SK-N-SH treated with all-trans-retinoic acid at 6 μM for 48 hours (cell line): ENCODE results near the gene CRYBG1.

Source experiments
- ATAC-seq: fragments of 200-7000 bp; cut with Tn5 transposase; 3 replicates; pipeline ENCODE4 v1.9.1; 2020; ENCODE audit warnings: mild to moderate bottlenecking, moderate library complexity
- ARNTL ChIP-seq: fragments of 450-650 bp; formaldehyde crosslinking; IDR thresholded peaks from 2 replicates; pipeline ENCODE4 v1.5.0; 2020; ENCODE audit warnings: low read depth, mild to moderate bottlenecking, moderate library complexity, borderline replicate concordance
- BACH2 ChIP-seq: fragments of 250-450 bp; sonication (Bioruptor Pico); IDR thresholded peaks from 2 replicates; pipeline ENCODE4 v1.9.0; 2021; ENCODE audit warnings: mild to moderate bottlenecking, borderline replicate concordance
- CSDC2 ChIP-seq: fragments of 250-450 bp; sonication (Bioruptor Pico); IDR thresholded peaks from 2 replicates; pipeline ENCODE4 v1.5.0; 2020; ENCODE audit warnings: mild to moderate bottlenecking, moderate library complexity
- ESRRG ChIP-seq: fragments of 250-450 bp; sonication (Bioruptor Pico); IDR thresholded peaks from 2 replicates; pipeline ENCODE4 v1.6.1; 2021; ENCODE audit warnings: mild to moderate bottlenecking
- GLIS3 ChIP-seq: fragments of 250-450 bp; sonication (Bioruptor Pico); IDR thresholded peaks from 2 replicates; pipeline ENCODE4 v1.5.0; 2020; ENCODE audit warnings: mild to moderate bottlenecking, moderate library complexity
- ISL1 ChIP-seq: fragments of 250-450 bp; sonication (Bioruptor Pico); IDR thresholded peaks from 2 replicates; pipeline ENCODE4 v2.1.2; 2022; ENCODE audit warnings: mild to moderate bottlenecking, moderate library complexity
- PPARA ChIP-seq: fragments of 250-450 bp; sonication (Bioruptor Pico); IDR thresholded peaks from 2 replicates; pipeline ENCODE4 v1.5.0; 2020; ENCODE audit warnings: mild to moderate bottlenecking, borderline replicate concordance
- RARB ChIP-seq: fragments of 250-450 bp; sonication (Bioruptor Pico); IDR thresholded peaks from 2 replicates; pipeline ENCODE4 v1.8.0; 2021; ENCODE audit warnings: mild to moderate bottlenecking, moderate library complexity
- SNAI2 ChIP-seq: fragments of 250-450 bp; sonication (Bioruptor Pico); IDR thresholded peaks from 2 replicates; pipeline ENCODE4 v1.5.0; 2020; ENCODE audit warnings: mild to moderate bottlenecking, moderate library complexity
- TCF4 ChIP-seq: fragments of 250-450 bp; sonication (Bioruptor Pico); IDR thresholded peaks from 2 replicates; pipeline ENCODE4 v1.8.0; 2021; ENCODE audit warnings: mild to moderate bottlenecking, moderate library complexity, borderline replicate concordance
- TOX ChIP-seq: fragments of 250-450 bp; sonication (Bioruptor Pico); IDR thresholded peaks from 2 replicates; pipeline ENCODE4 v1.8.0; 2021; ENCODE audit warnings: mild to moderate bottlenecking, moderate library complexity, borderline replicate concordance
- ZC3H10 ChIP-seq: fragments of 250-450 bp; sonication (Bioruptor Pico); IDR thresholded peaks from 2 replicates; pipeline ENCODE4 v1.5.1; 2021; ENCODE audit warnings: mild to moderate bottlenecking, moderate library complexity
- ZFP30 ChIP-seq: fragments of 450-650 bp; formaldehyde crosslinking; IDR thresholded peaks from 2 replicates; pipeline ENCODE4 v1.5.0; 2022; ENCODE audit warnings: mild to moderate bottlenecking, moderate library complexity
- ZNF70 ChIP-seq: fragments of 450-650 bp; formaldehyde crosslinking; IDR thresholded peaks from 2 replicates; pipeline ENCODE4 v1.5.0; 2020; ENCODE audit warnings: mild to moderate bottlenecking, moderate library complexity
- TF ChIP-seq, protein P1 (sequence below): fragments of 250-450 bp; sonication (Bioruptor Pico); IDR thresholded peaks from 2 replicates; pipeline ENCODE4 v1.5.0; 2020; ENCODE audit warnings: mild to moderate bottlenecking, moderate library complexity
- TF ChIP-seq, protein P2 (sequence below): fragments of 250-450 bp; sonication (Bioruptor Pico); IDR thresholded peaks from 2 replicates; pipeline ENCODE4 v1.5.1; 2020; ENCODE audit warnings: low read depth, mild to moderate bottlenecking, moderate library complexity
- TF ChIP-seq, protein P3 (sequence below): fragments of 250-450 bp; sonication (Bioruptor Pico); IDR thresholded peaks from 2 replicates; pipeline ENCODE4 v1.8.0; 2020; ENCODE audit warnings: mild to moderate bottlenecking, moderate library complexity, borderline replicate concordance
- TF ChIP-seq, protein P4 (sequence below): fragments of 250-450 bp; sonication (Bioruptor Pico); IDR thresholded peaks from 2 replicates; pipeline ENCODE4 v1.8.0; 2021; ENCODE audit warnings: low read depth, mild to moderate bottlenecking, moderate library complexity, borderline replicate concordance
- TF ChIP-seq, protein P5 (sequence below): fragments of 250-450 bp; sonication (Bioruptor Pico); IDR thresholded peaks from 2 replicates; pipeline ENCODE4 v1.5.1; 2021; ENCODE audit warnings: mild to moderate bottlenecking, moderate library complexity

The CRYBG1 gene

DNA sequence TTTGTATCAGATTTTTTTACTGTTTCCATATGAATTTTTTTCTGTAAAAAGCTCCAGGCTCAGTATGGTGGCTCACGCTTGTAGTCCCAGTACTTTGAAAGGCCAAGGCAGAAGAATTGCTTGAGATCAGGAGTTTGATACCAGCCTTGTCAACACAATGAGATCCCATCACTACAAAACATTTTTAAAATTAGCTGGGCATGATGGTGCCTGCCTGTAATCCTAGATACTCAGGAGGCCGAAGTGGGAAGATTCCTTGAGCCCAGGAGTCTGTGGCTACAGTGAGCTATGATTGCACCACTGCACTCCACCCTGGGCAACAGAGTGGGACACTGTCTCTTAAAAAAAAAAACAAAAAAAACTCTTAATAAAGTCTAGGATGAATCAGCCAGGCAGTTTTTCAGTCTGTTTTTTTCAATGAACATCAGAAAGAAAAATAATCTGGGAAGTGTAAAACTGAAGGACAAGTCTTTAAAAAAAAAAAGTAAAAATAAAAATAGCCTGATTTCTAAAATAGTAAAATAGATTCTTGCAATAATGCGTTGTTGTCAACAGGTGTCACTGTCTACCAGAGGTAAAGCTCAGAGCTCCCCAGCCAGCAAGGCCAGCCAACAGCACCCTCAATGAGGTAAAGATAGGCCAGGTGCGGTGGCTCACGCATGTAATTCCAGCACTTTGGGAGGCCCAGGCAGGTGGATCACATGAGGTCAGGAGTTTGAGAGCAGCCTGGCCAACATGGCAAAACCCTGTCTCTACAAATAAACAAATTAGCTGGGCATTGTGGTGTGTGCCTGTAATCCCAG lies 25.7 kb upstream of the CRYBG1 start:
- peak; percentile 64 for ATAC-seq
- TF ChIP-seq ISL1: no peak
- TF ChIP-seq RARB (CRISPR knock-in tag): no peak
- no peak for TF ChIP-seq ESRRG (CRISPR knock-in tag)
- no peak for TF ChIP-seq ZNF70 (CRISPR knock-in tag)
- no peak for TF ChIP-seq PPARA (CRISPR knock-in tag)

- peak; percentile 99 for ATAC-seq
- peak; percentile 69 for TF ChIP-seq ISL1
- TF ChIP-seq ZC3H10 (CRISPR knock-in tag): no peak
- TF ChIP-seq, all 23 proteins: peak for 1
Observed at GRCh38 chr6:106339334-106340029, 21.0 kb upstream of the CRYBG1 start.

GRCh38 chr6:106347219-106347618 lies 13.3 kb upstream of the CRYBG1 start:
- TF ChIP-seq BACH2 (CRISPR knock-in tag) (no peak), ESRRG (CRISPR knock-in tag) (no peak), ZFP30 (CRISPR knock-in tag) (no peak), ISL1 (no peak), TCF4 (CRISPR knock-in tag) (no peak), CSDC2 (no peak), ZC3H10 (CRISPR knock-in tag) (no peak), ZNF70 (CRISPR knock-in tag) (no peak), GLIS3 (no peak), ARNTL (CRISPR knock-in tag) (no peak), PPARA (CRISPR knock-in tag) (no peak)
- TF ChIP-seq, protein P1, sequence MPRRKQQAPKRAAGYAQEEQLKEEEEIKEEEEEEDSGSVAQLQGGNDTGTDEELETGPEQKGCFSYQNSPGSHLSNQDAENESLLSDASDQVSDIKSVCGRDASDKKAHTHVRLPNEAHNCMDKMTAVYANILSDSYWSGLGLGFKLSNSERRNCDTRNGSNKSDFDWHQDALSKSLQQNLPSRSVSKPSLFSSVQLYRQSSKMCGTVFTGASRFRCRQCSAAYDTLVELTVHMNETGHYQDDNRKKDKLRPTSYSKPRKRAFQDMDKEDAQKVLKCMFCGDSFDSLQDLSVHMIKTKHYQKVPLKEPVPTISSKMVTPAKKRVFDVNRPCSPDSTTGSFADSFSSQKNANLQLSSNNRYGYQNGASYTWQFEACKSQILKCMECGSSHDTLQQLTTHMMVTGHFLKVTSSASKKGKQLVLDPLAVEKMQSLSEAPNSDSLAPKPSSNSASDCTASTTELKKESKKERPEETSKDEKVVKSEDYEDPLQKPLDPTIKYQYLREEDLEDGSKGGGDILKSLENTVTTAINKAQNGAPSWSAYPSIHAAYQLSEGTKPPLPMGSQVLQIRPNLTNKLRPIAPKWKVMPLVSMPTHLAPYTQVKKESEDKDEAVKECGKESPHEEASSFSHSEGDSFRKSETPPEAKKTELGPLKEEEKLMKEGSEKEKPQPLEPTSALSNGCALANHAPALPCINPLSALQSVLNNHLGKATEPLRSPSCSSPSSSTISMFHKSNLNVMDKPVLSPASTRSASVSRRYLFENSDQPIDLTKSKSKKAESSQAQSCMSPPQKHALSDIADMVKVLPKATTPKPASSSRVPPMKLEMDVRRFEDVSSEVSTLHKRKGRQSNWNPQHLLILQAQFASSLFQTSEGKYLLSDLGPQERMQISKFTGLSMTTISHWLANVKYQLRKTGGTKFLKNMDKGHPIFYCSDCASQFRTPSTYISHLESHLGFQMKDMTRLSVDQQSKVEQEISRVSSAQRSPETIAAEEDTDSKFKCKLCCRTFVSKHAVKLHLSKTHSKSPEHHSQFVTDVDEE (CRISPR knock-in tag): no peak
- TF ChIP-seq, protein P2, sequence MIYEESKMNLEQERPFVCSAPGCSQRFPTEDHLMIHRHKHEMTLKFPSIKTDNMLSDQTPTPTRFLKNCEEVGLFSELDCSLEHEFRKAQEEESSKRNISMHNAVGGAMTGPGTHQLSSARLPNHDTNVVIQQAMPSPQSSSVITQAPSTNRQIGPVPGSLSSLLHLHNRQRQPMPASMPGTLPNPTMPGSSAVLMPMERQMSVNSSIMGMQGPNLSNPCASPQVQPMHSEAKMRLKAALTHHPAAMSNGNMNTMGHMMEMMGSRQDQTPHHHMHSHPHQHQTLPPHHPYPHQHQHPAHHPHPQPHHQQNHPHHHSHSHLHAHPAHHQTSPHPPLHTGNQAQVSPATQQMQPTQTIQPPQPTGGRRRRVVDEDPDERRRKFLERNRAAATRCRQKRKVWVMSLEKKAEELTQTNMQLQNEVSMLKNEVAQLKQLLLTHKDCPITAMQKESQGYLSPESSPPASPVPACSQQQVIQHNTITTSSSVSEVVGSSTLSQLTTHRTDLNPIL (CRISPR knock-in tag): no peak
- TF ChIP-seq, protein P3, sequence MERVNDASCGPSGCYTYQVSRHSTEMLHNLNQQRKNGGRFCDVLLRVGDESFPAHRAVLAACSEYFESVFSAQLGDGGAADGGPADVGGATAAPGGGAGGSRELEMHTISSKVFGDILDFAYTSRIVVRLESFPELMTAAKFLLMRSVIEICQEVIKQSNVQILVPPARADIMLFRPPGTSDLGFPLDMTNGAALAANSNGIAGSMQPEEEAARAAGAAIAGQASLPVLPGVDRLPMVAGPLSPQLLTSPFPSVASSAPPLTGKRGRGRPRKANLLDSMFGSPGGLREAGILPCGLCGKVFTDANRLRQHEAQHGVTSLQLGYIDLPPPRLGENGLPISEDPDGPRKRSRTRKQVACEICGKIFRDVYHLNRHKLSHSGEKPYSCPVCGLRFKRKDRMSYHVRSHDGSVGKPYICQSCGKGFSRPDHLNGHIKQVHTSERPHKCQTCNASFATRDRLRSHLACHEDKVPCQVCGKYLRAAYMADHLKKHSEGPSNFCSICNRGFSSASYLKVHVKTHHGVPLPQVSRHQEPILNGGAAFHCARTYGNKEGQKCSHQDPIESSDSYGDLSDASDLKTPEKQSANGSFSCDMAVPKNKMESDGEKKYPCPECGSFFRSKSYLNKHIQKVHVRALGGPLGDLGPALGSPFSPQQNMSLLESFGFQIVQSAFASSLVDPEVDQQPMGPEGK: no peak
- no peak for ATAC-seq

GRCh38 chr6:106356378-106356777 lies 4.1 kb upstream of the CRYBG1 start:
- no peak for TF ChIP-seq PPARA (CRISPR knock-in tag)
- TF ChIP-seq, protein P4, sequence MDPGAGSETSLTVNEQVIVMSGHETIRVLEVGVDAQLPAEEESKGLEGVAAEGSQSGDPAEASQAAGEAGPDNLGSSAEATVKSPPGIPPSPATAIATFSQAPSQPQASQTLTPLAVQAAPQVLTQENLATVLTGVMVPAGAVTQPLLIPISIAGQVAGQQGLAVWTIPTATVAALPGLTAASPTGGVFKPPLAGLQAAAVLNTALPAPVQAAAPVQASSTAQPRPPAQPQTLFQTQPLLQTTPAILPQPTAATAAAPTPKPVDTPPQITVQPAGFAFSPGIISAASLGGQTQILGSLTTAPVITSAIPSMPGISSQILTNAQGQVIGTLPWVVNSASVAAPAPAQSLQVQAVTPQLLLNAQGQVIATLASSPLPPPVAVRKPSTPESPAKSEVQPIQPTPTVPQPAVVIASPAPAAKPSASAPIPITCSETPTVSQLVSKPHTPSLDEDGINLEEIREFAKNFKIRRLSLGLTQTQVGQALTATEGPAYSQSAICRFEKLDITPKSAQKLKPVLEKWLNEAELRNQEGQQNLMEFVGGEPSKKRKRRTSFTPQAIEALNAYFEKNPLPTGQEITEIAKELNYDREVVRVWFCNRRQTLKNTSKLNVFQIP: no peak
- TF ChIP-seq, all 23 proteins: peak for 0
- ATAC-seq: no peak

- peak; percentile 63 for ATAC-seq
- no peak for TF ChIP-seq ZNF70 (CRISPR knock-in tag)
- TF ChIP-seq ARNTL (CRISPR knock-in tag): no peak
- no peak for TF ChIP-seq BACH2 (CRISPR knock-in tag)
- TF ChIP-seq, protein P2 (CRISPR knock-in tag): no peak
- TF ChIP-seq SNAI2 (CRISPR knock-in tag): no peak
- TF ChIP-seq GLIS3: no peak
- no peak for TF ChIP-seq ZC3H10 (CRISPR knock-in tag)
- TF ChIP-seq ISL1: no peak
- TF ChIP-seq TOX (CRISPR knock-in tag): no peak
- TF ChIP-seq, protein P4: no peak
- no peak for TF ChIP-seq CSDC2
- TF ChIP-seq, protein P5, sequence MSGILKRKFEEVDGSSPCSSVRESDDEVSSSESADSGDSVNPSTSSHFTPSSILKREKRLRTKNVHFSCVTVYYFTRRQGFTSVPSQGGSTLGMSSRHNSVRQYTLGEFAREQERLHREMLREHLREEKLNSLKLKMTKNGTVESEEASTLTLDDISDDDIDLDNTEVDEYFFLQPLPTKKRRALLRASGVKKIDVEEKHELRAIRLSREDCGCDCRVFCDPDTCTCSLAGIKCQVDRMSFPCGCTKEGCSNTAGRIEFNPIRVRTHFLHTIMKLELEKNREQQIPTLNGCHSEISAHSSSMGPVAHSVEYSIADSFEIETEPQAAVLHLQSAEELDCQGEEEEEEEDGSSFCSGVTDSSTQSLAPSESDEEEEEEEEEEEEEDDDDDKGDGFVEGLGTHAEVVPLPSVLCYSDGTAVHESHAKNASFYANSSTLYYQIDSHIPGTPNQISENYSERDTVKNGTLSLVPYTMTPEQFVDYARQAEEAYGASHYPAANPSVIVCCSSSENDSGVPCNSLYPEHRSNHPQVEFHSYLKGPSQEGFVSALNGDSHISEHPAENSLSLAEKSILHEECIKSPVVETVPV (CRISPR knock-in tag): no peak
Observed at GRCh38 chr6:106359959-106360409, 533 bp upstream of the CRYBG1 start.
